ENCODE data around the gene FBXO40. TPM values are rescaled to one million over a fixed set of nuclear protein-coding genes. Genes with fewer than 3 reads are reported as not detected.

The FBXO40 gene
- total RNA-seq, 2 donors from 2014 or later: not detected

DNA sequence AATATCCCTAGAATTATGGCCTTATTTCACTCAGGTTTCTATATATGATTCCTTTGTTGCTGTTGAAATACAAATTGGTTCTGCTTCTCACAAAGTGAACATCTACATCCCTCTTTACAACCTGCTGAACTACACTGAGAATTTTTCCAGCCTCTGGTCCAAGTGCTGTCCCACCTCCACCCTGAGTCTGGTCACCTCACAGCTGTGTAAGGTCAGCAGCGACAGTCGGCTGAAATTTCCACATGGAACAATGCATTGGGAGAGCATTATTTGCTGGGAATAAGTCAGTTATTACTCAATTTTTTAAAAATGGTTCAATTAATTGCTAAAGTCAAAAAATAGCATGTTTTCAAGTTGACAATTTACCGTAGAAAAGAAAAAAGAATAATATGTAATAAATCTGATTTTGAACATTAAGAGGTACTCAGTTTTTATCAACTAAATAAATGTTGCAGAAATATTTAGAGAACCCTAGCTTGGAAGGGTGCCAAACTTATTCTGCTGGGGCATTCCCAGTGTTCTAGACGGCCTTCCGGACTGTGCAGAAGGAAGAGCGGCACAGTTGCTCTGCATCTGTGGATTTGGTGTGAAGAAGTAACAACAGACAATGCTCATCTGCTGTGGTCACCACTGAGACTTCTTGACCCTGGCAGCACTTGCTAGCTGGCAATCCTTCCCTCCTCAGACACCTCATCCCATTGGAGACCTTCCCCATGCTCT is 65.7 kb downstream of the FBXO40 start:
- TF ChIP-seq, protein P1, sequence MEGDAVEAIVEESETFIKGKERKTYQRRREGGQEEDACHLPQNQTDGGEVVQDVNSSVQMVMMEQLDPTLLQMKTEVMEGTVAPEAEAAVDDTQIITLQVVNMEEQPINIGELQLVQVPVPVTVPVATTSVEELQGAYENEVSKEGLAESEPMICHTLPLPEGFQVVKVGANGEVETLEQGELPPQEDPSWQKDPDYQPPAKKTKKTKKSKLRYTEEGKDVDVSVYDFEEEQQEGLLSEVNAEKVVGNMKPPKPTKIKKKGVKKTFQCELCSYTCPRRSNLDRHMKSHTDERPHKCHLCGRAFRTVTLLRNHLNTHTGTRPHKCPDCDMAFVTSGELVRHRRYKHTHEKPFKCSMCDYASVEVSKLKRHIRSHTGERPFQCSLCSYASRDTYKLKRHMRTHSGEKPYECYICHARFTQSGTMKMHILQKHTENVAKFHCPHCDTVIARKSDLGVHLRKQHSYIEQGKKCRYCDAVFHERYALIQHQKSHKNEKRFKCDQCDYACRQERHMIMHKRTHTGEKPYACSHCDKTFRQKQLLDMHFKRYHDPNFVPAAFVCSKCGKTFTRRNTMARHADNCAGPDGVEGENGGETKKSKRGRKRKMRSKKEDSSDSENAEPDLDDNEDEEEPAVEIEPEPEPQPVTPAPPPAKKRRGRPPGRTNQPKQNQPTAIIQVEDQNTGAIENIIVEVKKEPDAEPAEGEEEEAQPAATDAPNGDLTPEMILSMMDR (IDR thresholded peaks at IDR 0.05): no peak
- Histone ChIP-seq H3K36me3 (no peaks in the 10 kb centered on the region), H3K9ac (ENCODE audit: low read depth in 2 of 2, low read length in 2 of 2) (no peak overlapping the region), H3K27me3 (no peaks in the 10 kb centered on the region), H3K27ac (peak overlapping the region; percentile 74), H3K9me3 (no peaks in the 10 kb centered on the region), H3K4me3 (no peak overlapping the region), H3K4me1 (no peaks in the 10 kb centered on the region)
- intact Hi-C loops (cut with DNase I): no loop called here
- no peak for DNase-seq

DNA sequence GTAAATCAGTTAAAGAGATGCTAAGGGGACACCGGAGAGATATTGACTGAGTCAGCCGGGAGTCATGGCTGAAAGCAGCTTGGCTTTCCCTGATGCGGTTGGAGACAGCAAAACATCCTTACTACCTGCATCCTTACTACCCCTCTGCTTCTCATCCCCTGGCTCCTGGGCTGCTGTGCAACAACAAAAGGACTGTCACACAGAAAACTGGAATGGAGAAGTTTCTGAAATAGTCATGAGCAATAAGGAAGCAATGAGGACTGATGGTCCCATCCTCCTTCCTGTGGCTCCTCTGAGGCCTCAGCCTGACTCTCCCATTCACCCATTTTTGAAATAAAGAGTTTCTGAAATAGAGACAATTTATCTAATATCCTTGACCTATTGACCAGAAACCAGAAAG is 66.4 kb downstream of the FBXO40 start:
- DNase-seq: no peak
- H3K27ac ChIP-seq: peak overlapping the region; percentile 74

DNA sequence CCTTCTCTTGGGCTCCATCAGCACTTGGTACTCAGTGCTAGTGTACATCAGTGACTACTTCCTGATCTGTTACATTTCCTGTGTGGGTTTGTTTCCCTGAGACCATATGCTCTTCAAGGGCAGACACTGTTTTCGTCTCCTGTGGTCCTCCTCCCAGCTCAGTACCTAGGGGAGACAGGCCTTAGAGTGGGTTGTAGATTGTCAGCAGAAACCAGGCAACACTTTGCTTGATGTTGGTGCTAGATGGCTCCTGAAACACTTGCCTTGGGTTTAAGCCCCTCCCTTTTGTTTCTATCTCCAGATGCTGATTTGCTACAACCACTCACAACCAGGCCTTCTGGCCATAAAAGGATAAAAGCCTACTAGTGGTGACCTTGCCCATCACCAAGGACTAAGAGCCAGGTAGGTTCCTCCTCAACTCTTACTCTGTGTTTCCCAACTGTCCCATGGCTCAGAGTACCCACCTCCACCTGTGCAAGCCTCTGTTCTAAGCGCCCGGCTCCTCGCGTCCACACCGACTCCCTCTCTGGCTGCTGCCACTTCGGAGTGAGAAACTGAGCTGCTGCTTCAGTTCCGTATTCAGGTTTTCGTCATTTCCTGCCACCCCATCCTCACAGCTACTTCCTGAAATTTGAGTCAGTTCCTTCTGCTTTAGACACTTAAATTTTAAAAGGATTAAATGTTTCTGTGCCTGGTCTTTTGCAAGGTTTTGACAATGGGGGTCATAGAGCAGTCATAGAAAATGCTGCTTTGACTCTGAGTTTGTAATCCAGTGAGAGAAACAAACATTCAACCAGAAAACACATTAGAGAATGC is 67.4 kb downstream of the FBXO40 start, which contains the start of gene HCLS1:
HCLS1 (minus strand) TSS at position 548 of the 816 bp plus-strand sequence. CDS start 2,556 bp downstream, outside the sequence.
- intact Hi-C loops (cut with DNase I): no loop called here
- Histone ChIP-seq H3K4me1 (no peaks in the 10 kb centered on the region), H3K4me3 (peak within 1 kb of the TSS; percentile 9), H3K9ac (ENCODE audit: low read depth in 2 of 2, low read length in 2 of 2) (peak within 1 kb of the TSS in 1 of 2 donors; percentile 62), H3K27ac (peak within 1 kb of the TSS; percentile 74), H3K9me3 (no peaks in the 10 kb centered on the region), H3K36me3 (peaks cover under 1% of the 10 kb centered on the region), H3K27me3 (no peaks in the 10 kb centered on the region)
- TF ChIP-seq, protein P1 (IDR thresholded peaks at IDR 0.05): no peak
- DNase-seq: peak; percentile 46

More for the DNA sequence above, 66.4 kb downstream of the FBXO40 start:
- intact Hi-C loops (cut with DNase I): no loop called here
- H3K27me3 ChIP-seq: no peaks in the 10 kb centered on the region
- no peaks in the 10 kb centered on the region for H3K36me3 ChIP-seq
- H3K9me3 ChIP-seq: no peaks in the 10 kb centered on the region
- TF ChIP-seq, protein P1 (IDR thresholded peaks at IDR 0.05): no peak
- H3K9ac ChIP-seq (ENCODE audit: low read depth in 2 of 2, low read length in 2 of 2): peak overlapping the region in 1 of 2 donors; percentile 6
- H3K4me3 ChIP-seq: peak overlapping the region; percentile 2
- no peaks in the 10 kb centered on the region for H3K4me1 ChIP-seq

DNA sequence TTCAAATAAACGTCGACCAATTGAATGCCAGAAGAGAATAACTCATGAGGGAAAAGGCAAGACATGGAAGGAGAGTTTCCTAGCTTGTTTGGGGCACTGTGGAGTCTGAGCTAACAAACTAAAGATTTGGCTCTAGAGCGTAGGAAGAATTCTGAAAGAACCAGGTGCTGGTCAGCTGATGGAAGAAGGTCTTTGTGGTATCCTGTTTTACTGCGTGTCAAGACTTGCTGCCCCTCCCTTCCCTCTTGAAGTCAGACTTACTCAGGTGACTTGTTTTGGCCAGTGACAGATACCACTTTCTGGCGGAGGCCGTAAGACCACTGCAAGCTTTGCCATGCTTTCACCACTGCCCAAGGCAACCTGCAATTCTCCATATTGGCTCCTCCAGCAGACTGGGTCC is 68.2 kb downstream of the FBXO40 start:
- H3K27ac ChIP-seq: peak overlapping the region; percentile 74
- TF ChIP-seq, protein P1 (IDR thresholded peaks at IDR 0.05): no peak
- no peaks in the 10 kb centered on the region for H3K9me3 ChIP-seq
- DNase-seq: no peak
- no peak overlapping the region for H3K4me3 ChIP-seq
- peaks cover 6% of the 10 kb centered on the region for H3K36me3 ChIP-seq
- no peaks in the 10 kb centered on the region for H3K4me1 ChIP-seq
- intact Hi-C loops (cut with DNase I): no loop called here
- no peaks in the 10 kb centered on the region for H3K27me3 ChIP-seq
- no peak overlapping the region for H3K9ac ChIP-seq (ENCODE audit: low read depth in 2 of 2, low read length in 2 of 2)

DNA sequence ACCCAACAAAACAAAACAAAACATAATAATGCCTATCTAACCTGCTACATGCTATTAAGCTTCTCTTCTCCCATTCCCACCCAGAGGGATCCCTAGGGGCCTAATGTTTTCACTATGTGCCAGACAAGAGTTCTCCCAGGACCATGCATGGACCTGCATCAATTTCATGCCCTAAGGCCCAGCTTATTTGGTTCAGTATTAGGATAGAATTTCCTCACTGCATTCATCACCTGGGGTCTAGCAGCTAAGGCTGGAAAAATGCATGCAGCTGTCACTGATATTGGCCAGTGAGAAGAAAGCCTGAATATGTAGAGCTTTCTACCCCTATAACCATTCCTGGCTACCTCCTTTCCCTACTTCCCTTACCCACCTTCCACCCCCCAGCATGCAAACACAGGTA is 69.6 kb downstream of the FBXO40 start:
- intact Hi-C loops (cut with DNase I): no loop called here
- Histone ChIP-seq H3K4me1 (no peaks in the 10 kb centered on the region), H3K27me3 (no peaks in the 10 kb centered on the region), H3K4me3 (no peak overlapping the region), H3K36me3 (peaks cover 6% of the 10 kb centered on the region), H3K27ac (no peak overlapping the region), H3K9ac (ENCODE audit: low read depth in 2 of 2, low read length in 2 of 2) (no peak overlapping the region), H3K9me3 (no peaks in the 10 kb centered on the region)
- TF ChIP-seq, protein P1 (IDR thresholded peaks at IDR 0.05): no peak
- no peak for DNase-seq

Measured in colonic mucosa (tissue), 4 donors.